ENCODE results near the gene NTM.

NTM gene

GRCh38 chr11:132289590-132290256, 919.3 kb downstream of the NTM start:
- Histone ChIP-seq H3K9ac (ENCODE audit: insufficient read length) (no peak overlapping the region), H3K36me3 (ENCODE audit: insufficient read depth, low read length) (no peaks in the 10 kb centered on the region), H3K9me3 (ENCODE audit: low read depth, low read length) (no peaks in the 10 kb centered on the region), H3K27ac (no peak overlapping the region), H3K4me3 (no peak overlapping the region)
- DNase-seq (ENCODE audit: low read depth, low spot score), result no peak
- no peak for TF ChIP-seq EZH2 (IDR thresholded peaks at IDR 0.05)
- TF ChIP-seq POLR2AphosphoS5 (IDR thresholded peaks at IDR 0.05; ENCODE audit: borderline replicate concordance, low read depth, low read length), result no peak
- no peak for TF ChIP-seq FOXP2 (optimal IDR thresholded peaks at IDR 0.05; ENCODE audit: control extremely low read depth, extremely low read length, insufficient read depth)

- H3K4me3 ChIP-seq, result no peak overlapping the region
- H3K36me3 ChIP-seq (ENCODE audit: insufficient read depth, low read length), result no peaks in the 10 kb centered on the region
- TF ChIP-seq FOXP2 (optimal IDR thresholded peaks at IDR 0.05; ENCODE audit: control extremely low read depth, extremely low read length, insufficient read depth) (no peak), POLR2AphosphoS5 (IDR thresholded peaks at IDR 0.05; ENCODE audit: borderline replicate concordance, low read depth, low read length) (no peak), EZH2 (IDR thresholded peaks at IDR 0.05) (no peak)
- H3K9me3 ChIP-seq (ENCODE audit: low read depth, low read length), result no peaks in the 10 kb centered on the region
- H3K27ac ChIP-seq, result no peak overlapping the region
- no peak overlapping the region for H3K9ac ChIP-seq (ENCODE audit: insufficient read length)
- DNase-seq (ENCODE audit: low read depth, low spot score), result no peak
Observed at GRCh38 chr11:132293586-132293985, 923.2 kb downstream of the NTM start.

- Histone ChIP-seq H3K4me3 (no peak overlapping the region), H3K36me3 (ENCODE audit: insufficient read depth, low read length) (no peaks in the 10 kb centered on the region), H3K9me3 (ENCODE audit: low read depth, low read length) (no peaks in the 10 kb centered on the region), H3K27ac (no peak overlapping the region), H3K9ac (ENCODE audit: insufficient read length) (no peak overlapping the region)
- no peak for DNase-seq (ENCODE audit: low read depth, low spot score)
- TF ChIP-seq FOXP2 (optimal IDR thresholded peaks at IDR 0.05; ENCODE audit: control extremely low read depth, extremely low read length, insufficient read depth), result no peak
- TF ChIP-seq EZH2 (IDR thresholded peaks at IDR 0.05), result no peak
- TF ChIP-seq POLR2AphosphoS5 (IDR thresholded peaks at IDR 0.05; ENCODE audit: borderline replicate concordance, low read depth, low read length), result no peak
Observed at GRCh38 chr11:132296946-132297610, 926.7 kb downstream of the NTM start.

- Histone ChIP-seq H3K9ac (ENCODE audit: insufficient read length) (no peak overlapping the region), H3K27ac (no peak overlapping the region), H3K36me3 (ENCODE audit: insufficient read depth, low read length) (no peaks in the 10 kb centered on the region), H3K4me3 (no peak overlapping the region), H3K9me3 (ENCODE audit: low read depth, low read length) (no peaks in the 10 kb centered on the region)
- no peak for TF ChIP-seq FOXP2 (optimal IDR thresholded peaks at IDR 0.05; ENCODE audit: control extremely low read depth, extremely low read length, insufficient read depth)
- TF ChIP-seq EZH2 (IDR thresholded peaks at IDR 0.05), result no peak
- no peak for TF ChIP-seq POLR2AphosphoS5 (IDR thresholded peaks at IDR 0.05; ENCODE audit: borderline replicate concordance, low read depth, low read length)
- DNase-seq (ENCODE audit: low read depth, low spot score), result no peak
Observed at GRCh38 chr11:132298357-132298756, 927.9 kb downstream of the NTM start.

- TF ChIP-seq FOXP2 (optimal IDR thresholded peaks at IDR 0.05; ENCODE audit: control extremely low read depth, extremely low read length, insufficient read depth), result no peak
- TF ChIP-seq EZH2 (IDR thresholded peaks at IDR 0.05), result no peak
- no peak for TF ChIP-seq POLR2AphosphoS5 (IDR thresholded peaks at IDR 0.05; ENCODE audit: borderline replicate concordance, low read depth, low read length)
- no peaks in the 10 kb centered on the region for H3K36me3 ChIP-seq (ENCODE audit: insufficient read depth, low read length)
- no peak overlapping the region for H3K9ac ChIP-seq (ENCODE audit: insufficient read length)
- DNase-seq (ENCODE audit: low read depth, low spot score), result no peak
- H3K9me3 ChIP-seq (ENCODE audit: low read depth, low read length), result no peaks in the 10 kb centered on the region
- no peak overlapping the region for H3K4me3 ChIP-seq
- no peak overlapping the region for H3K27ac ChIP-seq
Observed at GRCh38 chr11:132300283-132300682, 929.9 kb downstream of the NTM start.

GRCh38 chr11:132301465-132301864, 931.0 kb downstream of the NTM start:
- Histone ChIP-seq H3K9me3 (ENCODE audit: low read depth, low read length) (no peaks in the 10 kb centered on the region), H3K27ac (no peak overlapping the region), H3K4me3 (no peak overlapping the region), H3K36me3 (ENCODE audit: insufficient read depth, low read length) (no peaks in the 10 kb centered on the region), H3K9ac (ENCODE audit: insufficient read length) (no peak overlapping the region)
- TF ChIP-seq POLR2AphosphoS5 (IDR thresholded peaks at IDR 0.05; ENCODE audit: borderline replicate concordance, low read depth, low read length) (no peak), FOXP2 (optimal IDR thresholded peaks at IDR 0.05; ENCODE audit: control extremely low read depth, extremely low read length, insufficient read depth) (no peak), EZH2 (IDR thresholded peaks at IDR 0.05) (no peak)
- no peak for DNase-seq (ENCODE audit: low read depth, low spot score)

- TF ChIP-seq EZH2 (IDR thresholded peaks at IDR 0.05) (no peak), FOXP2 (optimal IDR thresholded peaks at IDR 0.05; ENCODE audit: control extremely low read depth, extremely low read length, insufficient read depth) (no peak)
- H3K9me3 ChIP-seq (ENCODE audit: low read depth, low read length), result no peaks in the 10 kb centered on the region
- no peak overlapping the region for H3K4me3 ChIP-seq
- H3K27ac ChIP-seq, result no peak overlapping the region
- H3K36me3 ChIP-seq (ENCODE audit: insufficient read depth, low read length), result no peaks in the 10 kb centered on the region
- H3K9ac ChIP-seq (ENCODE audit: insufficient read length), result no peak overlapping the region
- no peak for DNase-seq (ENCODE audit: low read depth, low spot score)
Observed at GRCh38 chr11:132301900-132302299, 931.5 kb downstream of the NTM start.

- TF ChIP-seq EZH2 (IDR thresholded peaks at IDR 0.05) (no peak), FOXP2 (optimal IDR thresholded peaks at IDR 0.05; ENCODE audit: control extremely low read depth, extremely low read length, insufficient read depth) (no peak), POLR2AphosphoS5 (IDR thresholded peaks at IDR 0.05; ENCODE audit: borderline replicate concordance, low read depth, low read length) (no peak)
- Histone ChIP-seq H3K9ac (ENCODE audit: insufficient read length) (no peak overlapping the region), H3K36me3 (ENCODE audit: insufficient read depth, low read length) (no peaks in the 10 kb centered on the region), H3K4me3 (no peak overlapping the region), H3K9me3 (ENCODE audit: low read depth, low read length) (no peaks in the 10 kb centered on the region), H3K27ac (no peak overlapping the region)
- DNase-seq (ENCODE audit: low read depth, low spot score), result no peak
Observed at GRCh38 chr11:132307309-132308020, 937.0 kb downstream of the NTM start.
